RWPE1 (cell line): ENCODE data around the gene RBM15.

ENCODE experiments used
- CTCF ChIA-PET: fragments of 350-600 bp; sonication (Branson Sonifier 250); formaldehyde crosslinking; extraction: SDS; loops from one replicate; lab custom pipeline; 2021; lab: Yijun Ruan, JAX
- POLR2A ChIA-PET: fragments of 400-600 bp; formaldehyde crosslinking; extraction: SDS; loops from one replicate; lab custom pipeline; 2020; ENCODE audit warnings: antibody characterized with exemption; ENCODE audit not compliant: low non-redundant PET; lab: Yijun Ruan, JAX
- DNase-seq: peaks from one replicate; pipeline ENCODE4 v3.0.0; 2012; ENCODE audit warnings: low spot score
- H3K27ac ChIP-seq: fragments of 450-650 bp; 2 replicates; pipeline ENCODE4 v1.5.1; 2017
- CTCF ChIP-seq: fragments of 450-650 bp; conservative IDR thresholded peaks from 2 replicates; pipeline ENCODE4 v1.5.1; 2017; ENCODE audit warnings: low read depth, mild to moderate bottlenecking

The RBM15 gene

GRCh38 chr1:110375490-110375889 lies 36.3 kb downstream of the RBM15 start:
- TF ChIP-seq CTCF = no peak
- H3K27ac ChIP-seq = no peak overlapping the region
- DNase-seq = no peak
- ChIA-PET CTCF (no interaction called here), POLR2A (no interaction called here)

DNA sequence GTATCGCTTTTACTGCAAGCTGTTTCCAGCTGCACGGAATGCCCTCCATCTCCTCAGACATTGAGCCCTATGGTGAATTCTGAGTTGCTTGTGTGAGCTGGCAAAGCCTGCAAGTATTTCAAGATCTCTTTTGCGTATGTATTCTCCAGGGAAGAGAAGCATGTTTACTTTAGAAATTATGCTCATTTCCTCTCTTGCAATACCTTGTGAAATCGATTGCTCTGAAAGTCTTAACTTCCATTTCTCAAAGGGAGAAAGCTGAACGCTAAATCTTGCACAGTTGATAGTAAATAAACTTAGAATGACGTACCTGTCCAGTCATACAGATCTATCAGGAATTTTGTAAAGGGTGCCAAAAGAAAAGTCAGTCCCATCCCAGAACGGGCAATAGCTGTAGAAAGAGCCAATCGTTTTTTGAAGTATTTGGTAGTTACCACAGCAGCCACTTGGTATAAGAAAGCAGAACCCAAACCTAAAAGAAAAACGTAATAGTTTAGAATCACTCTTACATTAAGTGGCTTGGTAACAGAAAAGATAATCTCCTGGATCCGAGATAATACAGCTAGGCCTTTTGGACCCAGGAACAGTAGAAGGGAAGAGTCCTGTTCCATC lies 41.6 kb downstream of the RBM15 start:
- POLR2A ChIA-PET = no interaction called here
- CTCF ChIA-PET = no interaction called here
- H3K27ac ChIP-seq = no peak overlapping the region
- no peak for DNase-seq
- TF ChIP-seq CTCF = no peak

DNA sequence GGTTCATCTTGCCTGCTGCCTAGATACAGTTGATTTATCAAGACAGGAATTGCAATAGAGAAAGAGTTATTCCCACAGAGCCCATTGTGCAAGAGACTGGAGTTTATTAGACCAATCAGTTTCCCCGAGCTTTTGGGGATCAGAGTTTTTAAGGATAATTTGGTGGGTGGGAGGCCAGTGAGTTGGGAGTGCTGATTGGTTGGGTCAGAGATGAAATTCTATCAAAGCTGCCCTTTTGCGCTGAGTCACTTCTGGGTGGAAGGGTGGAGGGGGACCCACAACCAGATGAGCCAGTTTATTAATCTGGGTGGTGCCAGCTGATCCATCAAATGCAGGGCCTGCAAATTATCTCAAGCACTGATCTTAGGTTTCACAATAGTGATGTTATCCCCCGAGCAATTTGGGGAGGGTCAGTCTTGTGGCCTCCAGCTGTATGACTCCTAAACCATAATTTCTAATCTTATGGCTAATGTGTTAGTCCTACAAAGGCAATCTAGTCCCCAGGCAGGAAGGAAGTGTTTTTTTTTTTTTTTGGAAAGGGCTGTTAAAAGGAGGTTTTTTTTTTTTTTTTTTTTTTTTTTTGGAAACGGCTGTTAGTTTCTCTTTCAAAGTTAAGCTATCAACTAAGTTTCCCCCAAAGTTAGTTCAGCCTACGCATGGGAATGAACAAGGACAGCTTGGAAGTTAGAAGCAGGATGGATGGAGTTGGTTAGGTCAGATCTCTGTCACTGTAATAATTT lies 44.2 kb downstream of the RBM15 start:
- H3K27ac ChIP-seq = no peak overlapping the region
- POLR2A ChIA-PET = no interaction called here
- DNase-seq = no peak
- TF ChIP-seq CTCF = no peak
- CTCF ChIA-PET = interaction anchor here (0.6 kb wide), 1 partner anchor 176 kb away, joined by 3 read pairs; no protein-coding TSS in a partner anchor

DNA sequence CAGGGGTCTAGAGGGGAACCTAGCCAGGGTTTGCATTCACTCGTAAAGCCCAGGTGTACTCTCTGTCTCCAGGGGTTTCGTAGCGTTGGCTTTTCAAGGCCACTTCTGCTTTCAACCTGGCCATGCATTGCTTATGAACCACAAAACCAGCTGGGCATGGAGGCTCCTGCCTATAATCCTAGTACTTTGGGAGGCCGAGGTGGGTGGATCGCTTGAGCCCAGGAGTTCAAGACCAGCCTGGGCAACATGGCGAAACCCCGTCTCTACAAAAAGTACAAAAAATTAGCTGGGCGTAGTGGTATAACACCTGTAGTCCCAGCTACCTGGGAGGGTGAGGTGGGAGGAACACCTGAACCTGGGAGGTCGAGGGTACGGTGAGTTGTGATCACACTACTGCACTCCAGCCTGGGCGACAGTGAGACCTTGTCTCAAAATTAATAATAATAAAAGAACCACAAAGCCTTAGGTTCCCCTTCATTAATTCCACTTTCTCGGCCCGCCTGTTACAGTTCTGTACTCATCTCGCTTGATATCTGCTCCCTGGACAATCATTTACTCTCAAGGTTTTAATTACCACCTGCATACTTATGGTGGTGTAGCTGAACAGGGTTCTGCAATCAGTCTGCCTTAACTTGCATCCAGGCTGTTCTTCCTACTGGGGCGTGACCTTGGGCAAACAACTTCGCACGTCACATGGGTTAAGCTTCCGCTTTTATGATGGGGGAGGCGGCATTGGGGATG lies 45.6 kb downstream of the RBM15 start:
- CTCF ChIA-PET = no interaction called here
- TF ChIP-seq CTCF = no peak
- no peak overlapping the region for H3K27ac ChIP-seq
- DNase-seq = no peak
- POLR2A ChIA-PET = no interaction called here

DNA sequence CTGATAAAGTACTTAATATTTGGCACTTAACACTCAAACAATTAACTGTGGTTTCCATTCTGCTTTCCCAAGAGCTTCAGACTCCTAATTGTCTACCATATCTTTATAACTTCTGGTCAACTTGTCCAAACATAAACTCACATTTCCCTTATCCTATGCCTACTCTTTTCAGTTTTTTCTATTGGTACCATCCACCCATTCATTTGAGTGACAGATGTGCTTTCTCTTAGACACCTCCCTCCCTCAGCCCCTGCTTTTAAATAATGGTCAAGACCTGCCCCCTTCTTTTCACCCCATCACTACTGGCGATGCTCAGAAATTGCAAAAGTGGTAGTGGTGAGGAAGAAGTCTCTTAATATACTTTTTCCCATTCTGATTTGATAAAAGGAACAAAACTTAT lies 46.2 kb downstream of the RBM15 start:
- POLR2A ChIA-PET = no interaction called here
- DNase-seq = no peak
- TF ChIP-seq CTCF = no peak
- no peak overlapping the region for H3K27ac ChIP-seq
- CTCF ChIA-PET = interaction anchor here (0.5 kb wide), 1 partner anchor 23 kb away, joined by 5 read pairs; no protein-coding TSS in a partner anchor

DNA sequence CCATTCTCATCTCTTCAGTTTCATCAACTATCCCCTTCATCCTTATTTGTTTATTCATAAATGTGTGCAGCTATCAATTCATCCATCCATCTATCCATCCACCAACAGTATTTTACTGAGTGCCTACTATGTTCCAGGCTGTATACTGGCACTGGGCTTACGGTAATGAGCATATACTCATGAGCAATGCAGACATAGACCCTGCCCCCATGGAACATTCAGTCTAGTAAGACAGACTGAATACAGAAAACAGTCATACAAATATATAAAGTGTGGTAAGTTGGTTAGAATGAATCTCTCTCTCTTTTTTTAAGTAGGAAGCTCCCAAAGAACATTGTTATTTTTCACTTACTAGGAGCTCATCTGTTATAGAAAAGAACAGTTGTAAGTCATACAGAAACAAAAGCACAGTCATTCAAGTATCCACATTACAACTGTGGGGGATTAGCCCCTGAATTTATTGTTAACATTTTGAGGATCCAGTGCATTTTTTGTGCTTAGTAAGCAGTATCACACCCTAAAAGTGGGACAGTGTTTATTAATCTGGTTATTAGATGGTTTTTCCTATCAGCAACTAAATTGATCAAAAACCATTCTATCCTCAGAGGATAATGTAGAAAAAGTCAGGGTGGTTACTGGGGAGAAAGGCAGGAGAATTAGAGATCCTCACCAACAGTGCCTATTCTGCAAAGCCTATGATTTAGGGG lies 48.0 kb downstream of the RBM15 start:
- H3K27ac ChIP-seq = no peak overlapping the region
- no peak for TF ChIP-seq CTCF
- no peak for DNase-seq
- ChIA-PET CTCF (no interaction called here), POLR2A (no interaction called here)
